Heart right ventricle (tissue), 16 donors: ENCODE results near the gene DIAPH3. TPM values are rescaled to one million over a fixed set of nuclear protein-coding genes. Genes with fewer than 3 reads are reported as not detected.

Experiments
- ATAC-seq, 8 donors: fragments of 200-7000 bp; cut with Tn5 transposase; one replicate each; pipeline ENCODE4 v1.9.1; 2020; ENCODE audit warnings: mild to moderate bottlenecking in 8 of 8, moderate library complexity in 8 of 8, moderate number of reproducible peaks in 1 of 8
- DNase-seq, 2 donors: peaks; one replicate each; pipeline ENCODE4 v3.0.0-alpha.2; 2020
- H3K27ac ChIP-seq, 10 donors: fragments of 200-600 bp; sonication (generic) in 2 of 10; one replicate each; pipeline versions ENCODE4 v1.5.0 to v1.8.0; 2020 to 2022; ENCODE audit warnings: mild to moderate bottlenecking in 3 of 10
- H3K27me3 ChIP-seq, 7 donors: fragments of 200-600 bp; one replicate each; pipeline ENCODE4 v1.8.0; 2021 to 2022; ENCODE audit warnings: mild to moderate bottlenecking in 2 of 7
- H3K36me3 ChIP-seq, 9 donors: fragments of 200-600 bp; sonication (generic) in 1 of 9; one replicate each; pipeline versions ENCODE4 v1.5.0 to v1.8.0; 2020 to 2022; ENCODE audit warnings: mild to moderate bottlenecking in 2 of 9
- H3K4me1 ChIP-seq, 9 donors: fragments of 200-600 bp; sonication (generic) in 1 of 9; one replicate each; pipeline versions ENCODE4 v1.5.0 to v1.8.0; 2020 to 2022; ENCODE audit warnings: mild to moderate bottlenecking in 4 of 9
- H3K4me3 ChIP-seq, 10 donors: fragments of 200-600 bp; sonication (generic) in 2 of 10; one replicate each; pipeline versions ENCODE4 v1.5.0 to v1.8.0; 2020 to 2022; ENCODE audit warnings: mild to moderate bottlenecking in 7 of 10, moderate library complexity in 2 of 10
- H3K9me3 ChIP-seq, 11 donors: fragments of 200-600 bp in 10 of 11; sonication (generic) in 2 of 11; one replicate each; pipeline versions ENCODE4 v1.5.0 to v1.8.0; 2013 to 2022; ENCODE audit warnings: mild to moderate bottlenecking in 2 of 11, control low read depth in 1 of 11, moderate library complexity in 1 of 11
- WGBS, 2 donors: extraction: QIAGEN DNeasy Blood & Tissue Kit; methylation state at CpG; one replicate each; pipeline ENCODE4 v1.1.7; 2013; ENCODE audit warnings: inconsistent platforms in 1 of 2; 5-methylcytosine and 5-hydroxymethylcytosine counted together
- intact Hi-C, 10 donors: fragments of 100-400 bp; cut with DNase I; formaldehyde crosslinking; loops; one replicate each; pipeline versions ENCODE4 v1.11.1 to v1.14.2; 2022
- polyA plus RNA-seq, 2 donors: library from polyadenylated mRNA; stranded (reverse); fragments of 200-250 nt; gene quantifications; one replicate each; pipeline ENCODE4 v1.2.3, GENCODE V29; 2013
- total RNA-seq, 10 donors: library from RNA; stranded (reverse); fragmentation: NEBNext Ultra II Directional in 3 of 10; extraction: Animal tissue kit (Norgen Biotek cat#: 25700) in 3 of 10; gene quantifications; one replicate each; pipeline versions ENCODE4 v1.2.1 to v1.2.4, GENCODE V29; 2021 to 2023
- TF ChIP-seq, protein P1 (sequence below), 9 donors: fragments of 200-600 bp; sonication (generic) in 2 of 9; IDR thresholded peaks; one replicate each; pipeline versions ENCODE4 v1.5.0 to v1.8.0; 2021 to 2022; ENCODE audit warnings: antibody characterized with exemption in 9 of 9, mild to moderate bottlenecking in 5 of 9, moderate library complexity in 1 of 9
- donor health status: Arrhythmogenic right ventricular cardiomyopathy.
- donor health status: ischemic (EF 13 %, LVEDD 7.1; RV severe dilation, severe dysfunction).
- donor health status: healthy with polysubstance abuse.
- donor health status: DM: no; HTN: yes; CAD: no.
- donor health status: DM: no; HTN: no; CAD: no.
- donor health status: ischemic (EF 25% LVEDD 6.9; RV normal size, moderate dysfunction).
- donor health status: ischemic (EF 25% LVEDD 5.7; RV mildly dilated, moderate dysfunction).
- donor health status: healthy.
- donor health status: DM: yes; HTN: yes; CAD: no.
- donor health status: Ischemic cardiomyopathy.
- donor health status: ischemic (EF 35%, LVEDD 5.7; RV mildly dilated, moderate dysfunction).
- donor health status: nonischemic (EF 11% LVEDD 7.7; RV severe dilation, severe dysfunction).
- donor health status: DM: yes; HTN: yes; CAD: no.
- donor health status: PGD.
- donor health status: ischemic (EF 29% LVEDD 5.4; RV normal size, mild dysfunction).
- donor health status: nonischemic (EF 23%, LVEDD 6.1; RV moderate dilation, normal function).

DIAPH3 gene
- total and polyA plus RNA-seq, 12 donors: 0.04 to 2.2 (median 0.19) TPM

- Histone ChIP-seq H3K9me3 (no peaks in the 10 kb centered on the region), H3K4me1 (no peaks in the 10 kb centered on the region), H3K36me3 (no peaks in the 10 kb centered on the region), H3K27ac (no peak overlapping the region), H3K27me3 (no peaks in the 10 kb centered on the region), H3K4me3 (no peak overlapping the region)
- DNase-seq (no peak), ATAC-seq (no peak)
- TF ChIP-seq, protein P1, sequence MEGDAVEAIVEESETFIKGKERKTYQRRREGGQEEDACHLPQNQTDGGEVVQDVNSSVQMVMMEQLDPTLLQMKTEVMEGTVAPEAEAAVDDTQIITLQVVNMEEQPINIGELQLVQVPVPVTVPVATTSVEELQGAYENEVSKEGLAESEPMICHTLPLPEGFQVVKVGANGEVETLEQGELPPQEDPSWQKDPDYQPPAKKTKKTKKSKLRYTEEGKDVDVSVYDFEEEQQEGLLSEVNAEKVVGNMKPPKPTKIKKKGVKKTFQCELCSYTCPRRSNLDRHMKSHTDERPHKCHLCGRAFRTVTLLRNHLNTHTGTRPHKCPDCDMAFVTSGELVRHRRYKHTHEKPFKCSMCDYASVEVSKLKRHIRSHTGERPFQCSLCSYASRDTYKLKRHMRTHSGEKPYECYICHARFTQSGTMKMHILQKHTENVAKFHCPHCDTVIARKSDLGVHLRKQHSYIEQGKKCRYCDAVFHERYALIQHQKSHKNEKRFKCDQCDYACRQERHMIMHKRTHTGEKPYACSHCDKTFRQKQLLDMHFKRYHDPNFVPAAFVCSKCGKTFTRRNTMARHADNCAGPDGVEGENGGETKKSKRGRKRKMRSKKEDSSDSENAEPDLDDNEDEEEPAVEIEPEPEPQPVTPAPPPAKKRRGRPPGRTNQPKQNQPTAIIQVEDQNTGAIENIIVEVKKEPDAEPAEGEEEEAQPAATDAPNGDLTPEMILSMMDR (IDR thresholded peaks at IDR 0.05): no peak
- 96 to 98% methylated on average over 2 of the region's 2 CpGs for WGBS, 2 donors
- intact Hi-C loops: no loop called here
Observed at GRCh38 chr13:59991395-59991794, 172.3 kb downstream of the DIAPH3 start.

- no peaks in the 10 kb centered on the region for H3K27me3 ChIP-seq
- TF ChIP-seq, protein P1 (IDR thresholded peaks at IDR 0.05): no peak
- no peak for ATAC-seq
Observed at GRCh38 chr13:59982631-59983382, 180.9 kb downstream of the DIAPH3 start.

DNA sequence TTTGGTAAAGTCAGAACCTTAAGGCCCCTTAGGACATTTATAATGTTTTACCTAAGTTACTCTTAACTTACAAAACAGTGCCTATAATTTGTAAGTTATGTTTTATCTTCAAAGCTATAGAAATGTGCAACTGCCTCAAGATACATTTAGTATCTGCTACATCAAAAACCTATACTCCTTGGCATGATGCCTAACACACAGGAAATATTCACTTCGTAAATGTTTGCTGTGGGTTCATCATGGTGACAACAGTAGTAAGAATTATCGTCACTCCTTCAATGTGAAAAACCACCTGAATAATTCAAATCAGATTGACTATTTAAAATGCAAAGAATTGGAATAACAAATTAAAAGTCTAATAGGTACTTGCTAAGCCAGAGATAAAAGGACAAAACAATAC lies 184.1 kb downstream of the DIAPH3 start:
- DNase-seq: no peak
- intact Hi-C loops: no loop called here
- Histone ChIP-seq H3K27ac (no peak overlapping the region), H3K36me3 (no peaks in the 10 kb centered on the region), H3K27me3 (no peaks in the 10 kb centered on the region), H3K4me3 (no peak overlapping the region), H3K9me3 (no peaks in the 10 kb centered on the region), H3K4me1 (no peaks in the 10 kb centered on the region)
- 94 to 96% methylated on average over 2 of the region's 2 CpGs for WGBS, 2 donors
- no peak for ATAC-seq
- TF ChIP-seq, protein P1 (IDR thresholded peaks at IDR 0.05): no peak

More at GRCh38 chr13:59982631-59983382, 180.9 kb downstream of the DIAPH3 start:
- Histone ChIP-seq H3K9me3 (no peaks in the 10 kb centered on the region), H3K4me3 (no peak overlapping the region), H3K4me1 (no peaks in the 10 kb centered on the region), H3K36me3 (no peaks in the 10 kb centered on the region), H3K27ac (no peak overlapping the region)
- WGBS, 2 donors: 84 to 90% methylated on average over 7 of the region's 7 CpGs
- no peak for DNase-seq
- intact Hi-C loops: no loop called here

DNA sequence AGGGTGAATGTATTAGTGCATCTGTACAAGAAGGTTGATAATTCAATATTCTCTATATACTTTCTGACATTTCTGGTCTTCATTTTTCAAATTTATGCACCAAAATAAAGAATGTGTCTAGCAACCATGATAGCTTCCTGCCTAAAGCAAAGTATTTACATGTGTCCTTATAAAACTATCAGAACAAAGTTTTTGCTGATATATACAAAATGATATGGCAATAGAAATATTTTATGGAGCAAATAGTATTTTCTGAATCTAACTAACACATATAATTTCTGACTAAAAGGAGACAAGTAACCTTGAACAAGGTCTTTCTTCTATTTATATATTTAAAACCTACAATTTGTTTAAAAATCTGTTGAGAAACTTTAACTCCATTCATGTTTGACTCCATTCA lies 184.9 kb downstream of the DIAPH3 start:
- Histone ChIP-seq H3K27me3 (no peaks in the 10 kb centered on the region), H3K36me3 (no peaks in the 10 kb centered on the region), H3K4me1 (no peaks in the 10 kb centered on the region), H3K4me3 (no peak overlapping the region), H3K9me3 (no peaks in the 10 kb centered on the region), H3K27ac (no peak overlapping the region)
- TF ChIP-seq, protein P1 (IDR thresholded peaks at IDR 0.05): no peak
- ATAC-seq (no peak), DNase-seq (no peak)
- intact Hi-C loops: no loop called here
